Endodermal cell (in vitro differentiated cells): ENCODE measurements around the gene C1GALT1. TPM values are rescaled to one million over a fixed set of nuclear protein-coding genes. Genes with fewer than 3 reads are reported as not detected.

ENCODE experiments used
- DNase-seq: peaks from one replicate; pipeline ENCODE4 v3.0.0-alpha.2; 2017
- H3K27ac ChIP-seq: 2 replicates; pipeline ENCODE4 v1.5.1; 2013; ENCODE audit warnings: mild to moderate bottlenecking, low read depth, low read length, moderate library complexity
- H3K27me3 ChIP-seq: 2 replicates; pipeline ENCODE4 v1.6.1; 2013; ENCODE audit warnings: mild to moderate bottlenecking, low read length, moderate library complexity; ENCODE audit not compliant: insufficient read depth, control insufficient read depth, poor library complexity, severe bottlenecking
- H3K36me3 ChIP-seq: 2 replicates; pipeline ENCODE4 v1.7.0; 2013; ENCODE audit warnings: mild to moderate bottlenecking, low read length, moderate library complexity; ENCODE audit not compliant: control insufficient read depth, insufficient read depth
- H3K4me1 ChIP-seq: one replicate; pipeline ENCODE4 v1.7.0; 2013; ENCODE audit warnings: low read length; ENCODE audit not compliant: control insufficient read depth, insufficient read depth
- H3K4me3 ChIP-seq: 2 replicates; pipeline ENCODE4 v1.5.1; 2013; ENCODE audit warnings: mild to moderate bottlenecking, low read length, moderate library complexity
- H3K9ac ChIP-seq: 2 replicates; pipeline ENCODE4 v1.6.1; 2013; ENCODE audit warnings: mild to moderate bottlenecking, low read length, moderate library complexity; ENCODE audit not compliant: poor library complexity, severe bottlenecking; ENCODE audit errors: extremely low read depth
- H3K9me3 ChIP-seq: 2 replicates; pipeline ENCODE4 v1.6.1; 2013; ENCODE audit warnings: mild to moderate bottlenecking, low read length, moderate library complexity; ENCODE audit not compliant: control insufficient read depth
- H3K27ac Mint-ChIP-seq: 2 replicates; pipeline ENCODE4 v1.8.0; 2020; ENCODE audit warnings: mixed read lengths
- H3K27me3 Mint-ChIP-seq: 2 replicates; pipeline ENCODE4 v1.8.0; 2021; ENCODE audit warnings: mild to moderate bottlenecking, mixed read lengths; ENCODE audit not compliant: insufficient read depth
- H3K36me3 Mint-ChIP-seq: 2 replicates; pipeline ENCODE4 v1.8.0; 2020; ENCODE audit warnings: low read depth, mixed read lengths
- H3K4me1 Mint-ChIP-seq: 2 replicates; pipeline ENCODE4 v1.8.0; 2020; ENCODE audit warnings: mixed read lengths
- H3K4me3 Mint-ChIP-seq: 2 replicates; pipeline ENCODE4 v1.8.0; 2020; ENCODE audit warnings: mild to moderate bottlenecking, moderate library complexity, mixed read lengths
- H3K9me3 Mint-ChIP-seq: 2 replicates; pipeline ENCODE4 v1.8.0; 2020; ENCODE audit warnings: mild to moderate bottlenecking, mixed read lengths
- CTCF ChIP-seq: fragments of 200-600 bp; sonication (generic); conservative IDR thresholded peaks from 2 replicates; pipeline ENCODE4 v1.5.0; 2021; ENCODE audit warnings: antibody characterized with exemption, mild to moderate bottlenecking
- WGBS, 2 experiments: methylation state at CpG; one replicate each; pipeline versions ENCODE4 v1.1.5 to v1.1.7; 2013; ENCODE audit warnings: missing lambda C conversion rate in 2 of 2, mixed read lengths in 1 of 2; ENCODE audit not compliant: insufficient coverage in 1 of 2, insufficient read length in 1 of 2; 5-methylcytosine and 5-hydroxymethylcytosine counted together
- total RNA-seq, 2 donors: library from RNA; stranded (reverse); fragmentation: NEBNext Ultra II Directional in 1 of 2; extraction: Animal tissue kit (Norgen Biotek cat#: 25700) in 1 of 2; gene quantifications; 2 replicates in 1 of 2; 3 replicates in 1 of 2; pipeline ENCODE4 v1.2.1, GENCODE V29; 2021

The C1GALT1 gene
- total RNA-seq, 2 donors from 2014 or later: 65.7 to 132 TPM

DNA sequence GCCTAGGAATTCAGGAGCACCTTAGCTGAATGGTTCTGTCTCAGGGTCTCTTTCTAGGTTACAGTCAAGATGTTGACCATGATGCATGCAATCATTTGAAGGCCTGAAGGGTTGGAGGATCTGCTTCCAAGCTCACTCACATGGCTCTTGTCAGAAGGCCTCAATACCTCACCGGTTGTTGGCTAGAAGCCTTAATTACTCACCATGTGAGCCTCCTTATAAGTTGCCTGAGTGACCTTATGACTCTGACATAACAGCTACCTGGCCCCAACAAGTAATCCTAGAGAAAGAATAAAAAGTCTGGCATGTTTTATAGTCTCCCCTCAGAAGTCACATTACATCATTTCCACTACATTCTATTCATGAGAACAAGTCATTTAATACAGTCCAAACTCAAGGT is 3.4 kb upstream of the C1GALT1 start:
- no peaks in the 10 kb centered on the region for H3K27me3 Mint-ChIP-seq
- no peaks in the 10 kb centered on the region for H3K36me3 ChIP-seq
- H3K4me3 Mint-ChIP-seq: no peak overlapping the region
- peaks cover 5% of the 10 kb centered on the region for H3K9me3 Mint-ChIP-seq
- 83 to 91% methylated on average over 1 of the region's 1 CpG for WGBS, 2 experiments
- no peaks in the 10 kb centered on the region for H3K36me3 Mint-ChIP-seq
- no peak overlapping the region for H3K27ac Mint-ChIP-seq
- H3K9me3 ChIP-seq: peaks cover 19% of the 10 kb centered on the region
- no peak for TF ChIP-seq CTCF
- H3K27me3 ChIP-seq: no peaks in the 10 kb centered on the region
- peaks cover 3% of the 10 kb centered on the region for H3K4me1 ChIP-seq
- H3K9ac ChIP-seq: no peak overlapping the region
- H3K4me3 ChIP-seq: no peak overlapping the region
- peaks cover 22% of the 10 kb centered on the region for H3K4me1 Mint-ChIP-seq
- no peak for DNase-seq
- no peak overlapping the region for H3K27ac ChIP-seq

GRCh38 chr7:7180725-7181449 is 1.5 kb upstream of the C1GALT1 start:
- Mint-ChIP-seq H3K27ac (no peak overlapping the region), H3K36me3 (no peaks in the 10 kb centered on the region), H3K9me3 (no peaks in the 10 kb centered on the region), H3K4me1 (peaks cover 33% of the 10 kb centered on the region), H3K27me3 (no peaks in the 10 kb centered on the region), H3K4me3 (peak overlapping the region; percentile 82)
- H3K27me3 ChIP-seq: no peaks in the 10 kb centered on the region
- H3K4me3 ChIP-seq: peak overlapping the region; percentile 98
- no peak overlapping the region for H3K9ac ChIP-seq
- no peak for TF ChIP-seq CTCF
- H3K9me3 ChIP-seq: peaks cover 1% of the 10 kb centered on the region
- DNase-seq: no peak
- H3K27ac ChIP-seq: no peak overlapping the region
- H3K36me3 ChIP-seq: peaks cover 16% of the 10 kb centered on the region
- H3K4me1 ChIP-seq: peaks cover 3% of the 10 kb centered on the region
- WGBS, 2 experiments: 93% methylated on average over 3 to 8 of the region's 8 CpGs

DNA sequence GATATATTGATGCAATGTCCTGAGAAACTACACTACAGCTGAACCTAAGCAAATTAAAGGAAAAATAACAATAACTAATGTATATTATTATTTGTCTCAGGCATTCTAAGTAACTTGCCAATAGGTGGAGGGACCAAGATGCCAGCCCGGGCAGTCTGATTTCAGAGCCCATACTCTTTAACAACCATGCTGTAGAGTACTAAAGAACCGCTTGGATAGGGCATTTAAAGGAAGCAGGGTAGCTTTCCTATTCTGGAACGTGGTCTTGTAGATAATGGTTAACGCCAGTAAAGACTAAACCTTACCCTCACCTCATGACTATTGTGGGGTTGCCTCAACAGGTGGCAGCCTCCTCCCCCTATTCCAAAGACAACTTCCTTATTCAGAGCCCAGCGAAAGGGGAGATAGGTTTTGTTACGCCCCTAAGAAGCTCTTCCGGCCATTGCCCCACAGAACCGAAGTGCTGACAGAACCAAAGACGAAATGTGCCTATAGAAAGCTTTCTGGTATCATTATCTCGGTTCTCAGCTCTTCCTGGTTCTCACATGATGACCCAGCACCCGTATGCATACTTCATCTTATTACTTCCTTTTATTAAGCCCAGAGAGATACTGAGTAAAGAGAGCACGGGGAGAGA is 707 bp upstream of the C1GALT1 start:
- Histone ChIP-seq H3K27me3 (no peaks in the 10 kb centered on the region), H3K9me3 (no peaks in the 10 kb centered on the region), H3K4me3 (peak overlapping the region; percentile 98), H3K4me1 (peaks cover 1% of the 10 kb centered on the region), H3K9ac (peak overlapping the region; percentile 85), H3K36me3 (peaks cover 23% of the 10 kb centered on the region), H3K27ac (peak overlapping the region; percentile 84)
- DNase-seq: peak; percentile 72
- no peaks in the 10 kb centered on the region for H3K36me3 Mint-ChIP-seq
- no peaks in the 10 kb centered on the region for H3K27me3 Mint-ChIP-seq
- peak overlapping the region; percentile 93 for H3K27ac Mint-ChIP-seq
- whole genome bisulfite sequencing, 2 experiments: 10 to 14% methylated on average over 2 to 12 of the region's 12 CpGs
- no peak for TF ChIP-seq CTCF
- H3K4me1 Mint-ChIP-seq: peaks cover 32% of the 10 kb centered on the region
- H3K9me3 Mint-ChIP-seq: no peaks in the 10 kb centered on the region
- peak overlapping the region; percentile 82 for H3K4me3 Mint-ChIP-seq
